HG03342 (cell line): ENCODE measurements around the gene IFIT2.
"Not testable (repeated sequence)": the region's sequence is repeated elsewhere in the genome, so short reads cannot be mapped to it uniquely, and the experiment has no call there.

Experiments used
- ATAC-seq: cut with Tn5 transposase; IDR thresholded peaks from one replicate; pipeline ENCODE4 v1.9.1; 2021; ENCODE audit warnings: mild to moderate bottlenecking, moderate library complexity; ENCODE audit not compliant: unreplicated experiment

IFIT2 gene

DNA sequence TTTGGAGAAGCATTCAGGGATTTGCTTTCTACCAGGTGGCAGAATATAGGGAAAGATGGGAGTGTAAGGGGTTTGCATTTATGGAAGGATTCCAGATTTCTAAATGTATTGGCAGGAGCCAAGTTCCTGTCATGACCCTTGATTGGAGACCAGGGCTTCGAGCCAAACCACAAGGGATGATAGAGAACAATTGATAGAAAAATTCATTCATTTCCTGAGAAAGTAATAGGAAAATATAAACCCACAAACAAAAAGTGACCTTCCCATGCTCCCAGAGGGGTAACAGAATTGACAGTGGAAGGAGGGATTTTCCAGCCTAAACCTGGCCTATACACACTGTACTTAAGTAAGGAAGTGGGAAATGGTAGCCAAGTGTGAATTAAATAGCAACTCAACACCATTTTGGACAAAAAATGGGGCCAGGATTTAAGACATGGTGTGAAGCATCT, 22.4 kb upstream of the IFIT2 start:
- ATAC-seq = no peak

DNA sequence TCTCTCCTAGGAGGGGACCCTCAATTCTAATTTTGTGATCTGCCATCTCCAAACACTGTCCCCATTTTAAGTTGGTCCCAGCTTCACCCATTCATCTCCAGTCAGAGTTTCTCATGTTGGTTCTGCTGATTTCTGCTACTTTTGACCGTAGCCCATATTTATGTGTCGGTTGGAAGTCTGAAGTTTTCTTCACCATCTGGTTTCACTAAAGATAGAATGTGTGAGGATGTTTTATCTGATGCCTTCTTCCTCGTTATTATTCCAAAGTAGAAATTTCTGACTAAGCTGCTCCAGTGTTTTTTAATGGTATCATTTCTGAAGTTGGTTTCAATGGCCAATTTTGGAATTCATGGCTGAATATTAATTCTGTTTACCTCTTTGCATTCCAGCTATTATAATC, 21.3 kb upstream of the IFIT2 start:
- no peak for ATAC-seq

DNA sequence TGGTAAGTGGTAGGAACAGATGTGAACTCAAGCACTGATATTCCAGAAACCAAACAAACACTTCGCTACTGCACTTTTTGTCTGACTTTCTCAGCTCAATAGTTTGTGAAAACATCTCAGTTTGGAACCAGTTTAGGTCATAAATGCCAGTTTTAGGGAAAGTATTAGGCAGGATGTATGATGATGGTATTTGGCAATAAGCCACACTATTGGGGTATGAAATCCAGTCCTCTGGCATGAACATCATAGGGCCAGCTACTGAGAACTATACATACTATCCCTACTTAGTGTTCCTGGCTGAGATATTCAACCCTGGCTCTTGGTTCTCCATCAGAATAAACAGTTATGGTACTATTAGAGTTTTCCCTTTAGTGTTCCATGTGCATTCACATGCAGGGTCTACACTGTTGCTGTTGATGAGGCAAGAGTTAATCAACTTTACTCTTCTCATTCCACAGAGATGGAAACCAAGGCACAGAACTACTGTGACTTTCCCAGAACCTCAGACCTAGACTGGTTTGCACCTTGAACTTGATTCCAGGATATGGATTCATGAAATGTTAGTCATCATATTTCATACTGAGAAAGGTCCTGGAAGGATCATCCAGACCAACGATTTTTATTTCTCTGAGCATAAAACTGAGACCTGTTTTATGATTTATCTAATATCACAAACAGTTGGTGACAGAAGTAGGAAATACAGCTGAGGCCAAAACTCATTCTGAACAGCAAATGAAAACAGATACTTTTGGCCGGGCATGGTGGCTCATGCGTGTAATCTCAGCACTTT, 20.0 kb upstream of the IFIT2 start:
- no peak for ATAC-seq

DNA sequence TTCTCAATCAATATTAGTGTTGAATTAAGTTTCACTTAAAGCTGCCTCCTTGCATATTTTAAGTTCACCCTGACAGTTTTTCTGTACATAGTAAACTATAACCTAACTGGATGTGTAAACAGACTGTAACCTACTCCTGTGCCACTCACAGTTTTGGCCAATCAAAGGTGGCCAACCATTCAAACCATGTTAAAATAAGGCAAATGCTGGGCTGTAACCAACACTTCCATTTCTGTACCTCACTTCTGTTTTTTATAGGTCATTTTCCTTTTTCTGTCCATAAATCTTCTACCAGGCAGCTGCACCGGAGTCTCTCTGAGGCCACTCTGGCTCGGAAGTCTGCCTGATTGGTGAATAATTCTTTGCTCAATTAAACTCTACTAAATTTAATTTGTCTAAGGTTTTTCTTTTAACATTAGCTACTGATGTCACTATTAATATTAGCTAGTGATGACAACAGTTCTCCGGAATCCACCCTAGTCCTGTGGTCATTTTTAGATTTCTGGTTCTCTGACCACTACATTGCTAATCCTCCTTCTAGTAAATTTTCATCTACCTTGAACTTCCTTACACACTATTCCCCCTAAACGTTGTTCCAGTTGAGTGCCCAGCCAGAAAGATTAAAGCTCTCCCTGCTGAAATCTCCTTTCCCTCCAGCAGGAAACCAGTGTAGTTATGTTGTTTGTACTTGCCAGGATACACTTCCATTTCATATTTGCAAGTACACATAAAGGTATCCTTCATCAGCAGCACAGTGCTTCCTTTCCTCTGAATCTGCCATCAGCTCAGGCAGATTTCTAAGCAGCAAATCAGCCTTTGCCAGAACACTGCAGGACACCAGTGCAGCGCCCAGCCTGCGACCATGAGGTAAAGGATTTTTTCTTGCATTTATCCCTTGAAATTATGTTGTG, 18.6 kb upstream of the IFIT2 start:
- no peak for ATAC-seq

DNA sequence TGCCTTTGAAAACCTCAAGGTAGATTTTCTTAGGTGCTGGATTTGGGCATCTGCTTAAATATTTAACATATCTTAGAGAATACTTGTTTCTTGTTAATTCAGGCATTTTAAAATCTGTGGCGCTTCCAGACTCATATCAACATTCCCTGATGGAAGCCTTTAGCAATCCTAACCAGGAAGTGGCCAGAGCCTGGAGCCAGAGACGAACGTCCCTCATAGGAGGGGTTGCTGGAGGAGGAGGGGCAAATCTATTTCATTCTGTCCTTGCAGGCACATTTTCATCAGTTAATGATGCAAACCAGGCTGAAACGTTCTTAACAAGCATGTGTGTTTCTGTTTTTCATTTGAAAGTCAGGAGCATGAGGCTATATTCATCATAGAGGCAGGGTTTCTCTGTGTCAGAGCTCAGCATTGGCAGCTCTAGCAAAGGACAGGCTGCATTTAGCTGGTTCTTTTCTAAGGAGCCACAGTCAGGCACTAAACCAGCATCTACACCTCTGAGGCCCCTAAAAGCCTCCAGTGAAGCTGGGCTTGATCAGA, 17.8 kb upstream of the IFIT2 start:
- ATAC-seq = no peak

DNA sequence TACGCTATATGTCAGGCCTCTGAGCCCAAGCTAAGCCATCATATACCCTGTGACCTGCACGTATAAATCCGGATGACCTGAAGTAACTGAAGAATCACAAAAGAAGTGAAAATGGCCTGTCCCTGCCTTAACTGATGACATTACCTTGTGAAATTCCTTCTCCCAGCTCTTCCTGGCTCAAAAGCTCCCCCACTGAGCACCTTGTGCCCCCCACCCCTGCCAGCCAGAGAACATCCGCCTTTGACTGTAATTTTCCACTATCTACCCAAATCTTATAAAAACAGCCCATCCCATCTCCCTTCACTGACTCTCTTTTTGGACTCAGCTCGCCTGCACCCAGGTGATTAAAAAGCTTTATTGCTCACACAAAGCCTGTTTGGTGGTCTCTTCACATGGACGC, 17.1 kb upstream of the IFIT2 start:
- not testable (repeated sequence) for ATAC-seq

DNA sequence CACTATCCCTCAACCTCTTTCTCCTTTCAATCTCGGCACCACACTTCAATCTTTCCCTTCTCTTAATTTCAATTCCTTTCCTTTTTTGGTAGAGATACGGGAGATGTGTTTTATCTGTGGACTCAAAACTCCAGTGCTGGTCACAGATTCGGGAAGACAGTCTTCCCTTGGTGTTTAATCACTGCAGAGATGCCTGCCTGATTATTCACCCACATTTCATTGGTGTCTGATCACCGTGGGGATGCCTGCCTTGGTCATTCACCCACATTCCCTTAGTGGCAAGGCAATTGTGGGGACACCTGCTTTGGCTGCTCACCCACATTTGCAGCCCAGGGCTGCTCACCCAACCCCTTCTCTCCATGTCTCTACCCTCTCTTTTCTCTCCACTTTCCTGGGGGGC, 16.5 kb upstream of the IFIT2 start:
- not testable (repeated sequence) for ATAC-seq

DNA sequence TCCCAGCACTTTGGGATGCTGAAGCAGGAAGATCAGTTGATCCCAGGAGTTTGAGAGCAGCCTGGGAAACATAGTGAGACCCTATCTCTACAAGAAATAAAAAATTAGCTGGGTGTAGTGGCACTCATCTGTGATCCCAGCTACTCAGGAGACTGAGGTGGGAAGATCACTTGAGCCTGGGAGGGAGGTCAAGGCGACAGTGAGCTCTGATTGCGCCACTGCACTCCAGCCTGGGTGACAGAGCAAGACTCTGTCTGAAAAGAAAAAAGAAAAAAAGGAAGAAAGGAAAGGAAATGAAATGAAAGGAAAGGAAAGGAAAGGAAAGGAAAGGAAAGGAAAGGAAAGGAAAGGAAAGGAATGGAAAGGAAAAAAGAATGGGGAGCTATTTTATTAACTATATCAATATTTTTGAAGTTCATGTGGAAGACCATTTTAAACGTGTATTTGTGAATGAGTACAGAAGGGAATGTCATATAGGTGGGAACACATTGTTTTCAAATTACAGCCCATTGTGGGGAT, 7.1 kb upstream of the IFIT2 start:
- ATAC-seq = no peak

DNA sequence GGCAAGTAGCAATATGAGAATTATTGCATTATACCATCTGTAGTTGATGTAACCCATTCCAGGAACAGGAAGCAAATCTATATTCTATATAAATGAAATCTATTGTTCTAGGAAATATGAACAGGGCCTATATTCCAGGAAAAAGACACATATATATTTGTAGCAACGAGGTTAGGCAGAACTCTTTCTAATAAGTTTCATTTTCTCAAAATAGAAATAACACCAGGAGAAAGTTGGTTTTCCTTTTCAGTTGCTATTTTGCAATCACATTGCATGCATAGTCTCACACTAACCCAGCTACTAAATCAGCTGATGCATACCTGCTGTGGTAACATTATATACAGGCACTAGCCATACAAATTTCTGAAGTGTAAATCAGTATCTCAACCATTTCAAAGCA, 6.2 kb upstream of the IFIT2 start:
- ATAC-seq = no peak

DNA sequence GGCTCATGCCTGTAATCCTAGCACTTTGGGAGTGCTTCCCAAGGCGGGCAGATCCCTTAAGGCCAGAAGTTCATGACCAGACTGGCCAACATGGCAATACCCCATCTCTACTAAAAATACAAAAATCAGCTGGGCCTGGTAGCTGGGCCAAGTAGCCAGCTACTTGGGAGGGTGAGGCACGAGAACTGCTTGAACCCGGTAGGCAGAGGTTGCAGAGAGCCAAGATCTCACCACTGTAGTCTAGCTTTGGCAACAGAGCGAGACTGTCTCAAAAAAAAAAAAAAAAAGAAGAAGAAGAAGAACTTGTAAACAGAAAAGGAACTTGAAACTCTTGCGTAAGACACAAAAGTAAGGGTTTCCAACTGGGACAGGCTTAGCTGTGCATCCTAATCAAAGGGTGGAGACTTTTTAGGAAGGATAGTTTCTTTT, 5.6 kb upstream of the IFIT2 start:
- no peak for ATAC-seq

DNA sequence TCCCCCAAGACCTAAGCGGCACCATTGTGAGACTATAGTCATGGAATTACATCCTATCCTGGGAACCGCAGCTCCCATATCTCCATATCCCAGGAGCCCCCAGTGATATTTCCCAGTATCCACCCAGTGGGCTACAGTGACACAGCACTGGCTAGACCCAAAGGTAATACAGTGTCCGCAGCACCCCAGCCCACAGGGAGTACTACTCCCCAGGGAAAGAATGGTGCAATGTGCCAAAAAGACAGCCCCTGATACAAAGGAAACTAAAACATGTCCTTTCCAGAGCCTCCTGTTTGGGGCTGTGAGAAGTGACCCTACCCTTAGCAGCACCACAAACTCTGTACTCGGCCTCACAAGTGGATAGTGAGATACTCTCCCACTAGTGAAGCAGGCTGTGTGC, 4.5 kb upstream of the IFIT2 start:
- ATAC-seq = no peak

DNA sequence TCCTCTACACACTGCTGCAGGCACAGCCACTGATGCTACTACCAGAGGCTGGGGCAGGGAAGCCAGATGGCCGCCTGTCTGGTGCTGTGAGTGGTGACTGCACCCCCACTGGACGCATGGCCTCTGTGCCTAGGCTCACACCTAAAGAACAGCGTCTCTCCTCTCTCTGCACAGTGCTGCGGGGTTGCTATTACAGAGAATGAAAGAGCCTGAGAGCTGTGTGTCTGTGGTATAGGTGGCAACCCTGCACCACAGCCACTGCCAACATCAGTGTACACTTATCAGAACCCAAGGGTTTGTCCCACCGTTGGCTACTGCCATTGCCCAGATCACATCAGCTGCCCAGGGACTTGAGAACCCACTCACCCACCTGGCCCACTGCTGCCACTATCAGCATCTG, 4.1 kb upstream of the IFIT2 start:
- no peak for ATAC-seq

DNA sequence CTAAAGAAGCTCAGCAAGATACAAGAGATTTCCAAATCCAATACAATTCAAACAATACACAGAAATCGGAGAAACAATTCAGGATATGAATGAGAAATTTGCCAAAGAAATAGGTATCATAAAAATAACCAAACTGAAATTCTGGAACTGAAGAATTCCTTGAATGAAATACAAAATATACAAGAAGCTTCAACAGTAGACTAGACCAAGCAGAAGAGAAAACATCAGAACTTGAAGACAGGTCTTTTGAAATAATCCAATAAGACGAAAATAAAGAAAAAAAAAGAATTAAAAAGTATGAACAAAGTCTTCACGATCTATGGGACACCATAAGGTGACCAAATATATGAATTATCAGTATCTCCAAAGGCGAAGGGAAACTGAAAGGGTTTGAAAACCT, 2.8 kb upstream of the IFIT2 start:
- no peak for ATAC-seq

DNA sequence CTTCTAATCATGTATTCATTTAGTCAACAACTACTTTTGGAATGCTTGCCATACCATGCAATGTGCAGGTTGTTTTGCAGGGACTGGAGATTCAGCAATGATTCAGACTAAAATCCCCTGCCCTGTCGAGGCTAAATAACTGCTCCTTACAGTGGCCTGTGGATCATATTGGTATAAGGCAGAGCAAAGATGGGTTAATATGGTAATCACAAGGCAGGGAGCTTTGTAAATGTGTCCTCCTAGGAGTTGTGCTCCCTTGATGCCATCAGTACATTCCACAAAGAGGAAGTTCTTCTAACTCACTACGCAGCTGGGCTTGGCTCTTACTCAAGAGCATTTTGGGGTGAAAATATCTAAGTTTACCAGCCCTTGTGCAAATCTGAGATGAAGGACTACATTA, 614 bp upstream of the IFIT2 start:
- ATAC-seq = no peak

DNA sequence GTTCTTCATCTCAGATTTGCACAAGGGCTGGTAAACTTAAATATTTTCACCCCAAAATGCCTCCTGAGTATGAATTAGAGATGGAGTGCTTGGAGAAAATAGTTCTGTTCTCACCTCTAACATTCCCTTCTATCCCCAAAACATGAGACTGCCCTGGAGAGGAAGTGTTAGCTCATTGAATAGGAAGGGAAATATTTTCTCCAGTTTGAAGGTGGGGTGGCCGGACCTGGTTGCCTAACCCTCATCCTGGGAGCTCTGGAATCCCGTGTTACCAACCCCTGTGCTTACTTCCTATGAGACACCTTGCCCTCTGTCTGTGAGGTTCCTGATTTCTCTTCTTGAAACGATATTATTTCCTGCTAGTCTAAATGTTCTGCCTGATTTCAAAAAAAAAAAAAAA, 779 bp downstream of the IFIT2 start:
- no peak for ATAC-seq

DNA sequence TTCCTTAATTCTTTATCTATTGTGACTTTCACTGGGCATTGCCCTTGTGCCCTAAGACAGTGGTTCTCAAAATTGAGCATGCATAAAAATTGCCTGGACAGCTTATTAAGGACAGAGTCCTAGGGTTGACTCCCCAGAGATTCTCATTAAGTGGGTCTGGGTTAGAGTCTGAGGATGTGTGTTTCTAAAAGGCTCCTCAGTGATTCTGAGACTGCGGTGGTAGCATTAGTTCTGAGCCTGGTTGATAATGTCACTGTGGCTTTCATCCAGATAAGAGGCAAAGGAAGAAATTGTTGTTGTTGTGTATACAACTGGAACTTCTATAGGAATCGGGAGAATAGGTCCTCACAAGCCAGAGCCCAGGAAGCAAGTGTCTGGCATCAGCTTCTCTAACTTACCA, 1.3 kb downstream of the IFIT2 start:
- no peak for ATAC-seq

DNA sequence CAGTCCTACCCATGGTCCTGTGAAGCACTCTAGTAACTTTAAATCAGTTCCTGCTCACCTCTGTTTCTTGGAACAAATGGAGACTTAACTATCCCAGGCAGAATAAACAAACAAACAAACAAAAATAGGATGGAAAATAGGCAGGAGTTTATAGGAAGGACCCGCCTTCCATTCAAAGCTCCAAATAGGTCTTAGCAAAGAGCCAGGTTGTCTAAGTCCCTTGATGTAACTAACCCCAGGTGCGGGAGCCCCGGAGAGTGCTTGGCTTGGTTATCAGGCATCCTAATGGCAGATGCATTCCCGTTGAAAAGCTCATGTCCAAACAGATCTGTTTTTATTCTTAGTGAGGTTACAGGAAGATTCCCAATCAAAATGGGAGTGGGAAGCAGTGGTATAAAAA, 2.2 kb downstream of the IFIT2 start:
- ATAC-seq = no peak

DNA sequence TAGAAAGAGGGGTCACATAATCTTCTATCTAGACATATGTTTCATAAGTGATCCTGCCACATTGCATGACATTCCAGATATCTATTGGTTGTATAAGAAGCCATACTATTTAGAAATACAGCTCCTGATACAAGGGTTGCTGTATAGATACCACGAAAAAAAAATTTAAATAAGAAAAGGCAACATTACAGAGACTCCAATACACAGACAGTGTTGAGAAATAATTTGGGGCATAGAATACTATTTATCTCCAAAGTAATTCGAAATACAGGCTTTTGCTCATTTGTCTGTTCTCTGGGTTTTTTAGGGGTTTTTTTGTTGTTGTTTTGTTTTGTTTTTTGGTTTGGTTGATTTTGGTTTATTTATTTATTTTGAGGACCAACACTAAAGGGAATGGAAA, 2.6 kb downstream of the IFIT2 start:
- ATAC-seq = no peak

DNA sequence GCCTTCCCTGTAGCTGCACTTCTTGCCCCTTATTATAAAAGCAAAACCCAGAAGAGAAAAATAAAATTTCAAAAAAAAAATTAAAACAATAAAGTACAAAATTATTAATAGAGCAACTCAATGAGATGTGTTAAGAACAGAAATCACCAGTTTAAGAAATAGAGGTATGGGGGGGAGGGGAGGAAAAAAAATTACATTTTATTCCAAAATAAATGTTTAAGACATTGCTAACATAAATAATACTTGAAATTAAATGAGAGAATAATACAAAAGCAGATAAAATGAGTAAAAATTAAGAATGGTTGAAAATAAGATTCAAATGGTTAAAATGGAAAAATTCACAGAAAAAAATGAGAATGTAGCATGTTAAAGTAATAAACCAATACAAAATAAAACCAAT, 3.1 kb downstream of the IFIT2 start:
- ATAC-seq = no peak

DNA sequence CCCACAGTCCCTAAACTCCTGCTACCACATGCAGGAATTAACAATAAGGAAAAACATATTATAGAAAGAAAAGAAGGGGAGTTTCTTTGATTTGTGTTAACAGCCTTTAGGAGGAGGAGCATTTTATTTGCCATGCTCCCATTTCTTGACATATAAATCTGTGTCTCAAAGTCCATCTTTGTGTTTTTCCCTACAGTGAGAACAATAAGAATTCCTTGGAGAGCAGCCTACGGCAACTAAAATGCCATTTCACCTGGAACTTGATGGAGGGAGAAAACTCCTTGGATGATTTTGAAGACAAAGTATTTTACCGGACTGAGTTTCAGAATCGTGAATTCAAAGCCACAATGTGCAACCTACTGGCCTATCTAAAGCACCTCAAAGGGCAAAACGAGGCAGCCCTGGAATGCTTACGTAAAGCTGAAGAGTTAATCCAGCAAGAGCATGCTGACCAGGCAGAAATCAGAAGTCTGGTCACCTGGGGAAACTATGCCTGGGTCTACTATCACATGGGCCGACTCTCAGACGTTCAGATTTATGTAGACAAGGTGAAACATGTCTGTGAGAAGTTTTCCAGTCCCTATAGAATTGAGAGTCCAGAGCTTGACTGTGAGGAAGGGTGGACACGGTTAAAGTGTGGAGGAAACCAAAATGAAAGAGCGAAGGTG, 4.1 kb downstream of the IFIT2 start:
- no peak for ATAC-seq
